ENCODE results near the gene SLAMF9.

- TF ChIP-seq POLR2A (IDR thresholded peaks at IDR 0.05) = no peak
- no peak for TF ChIP-seq CTCF (IDR thresholded peaks at IDR 0.05)
Observed at GRCh38 chr1:159986531-159986930, 32.5 kb upstream of the SLAMF9 start.
